Activated T-cell treated with anti-CD3 and anti-CD28 coated beads for 48 hours (primary cell): ENCODE data around the gene SLC39A11.
"Not testable (repeated sequence)": the region's sequence is repeated elsewhere in the genome, so short reads cannot be mapped to it uniquely, and the experiment has no call there.

Experiments used
- DNase-seq: peaks from one replicate; pipeline ENCODE4 v3.0.0-alpha.2; 2020; ENCODE audit warnings: low read depth

The SLC39A11 gene

GRCh38 chr17:73071066-73071999 lies 21.2 kb downstream of the SLC39A11 start:
- DNase-seq, result no peak

GRCh38 chr17:73069841-73070240 lies 22.6 kb downstream of the SLC39A11 start:
- DNase-seq, result no peak

GRCh38 chr17:73069164-73069770 lies 23.2 kb downstream of the SLC39A11 start:
- no peak for DNase-seq

- DNase-seq, result no peak
These were observed 23.9 kb downstream of the SLC39A11 start for GRCh38 chr17:73068322-73069153.

- DNase-seq, result not testable (repeated sequence)
These were observed 24.8 kb downstream of the SLC39A11 start for GRCh38 chr17:73067699-73068098.

GRCh38 chr17:73067075-73067474 lies 25.4 kb downstream of the SLC39A11 start:
- no peak for DNase-seq

- no peak for DNase-seq
These were observed 26.2 kb downstream of the SLC39A11 start for GRCh38 chr17:73066148-73066884.

GRCh38 chr17:73065376-73065775 lies 27.1 kb downstream of the SLC39A11 start:
- no peak for DNase-seq

GRCh38 chr17:73064084-73064938 lies 28.2 kb downstream of the SLC39A11 start:
- DNase-seq, result no peak

- DNase-seq, result no peak
These were observed 29.8 kb downstream of the SLC39A11 start for GRCh38 chr17:73062726-73063125.

GRCh38 chr17:73061161-73061560 lies 31.3 kb downstream of the SLC39A11 start:
- DNase-seq, result no peak

GRCh38 chr17:73060721-73061120 lies 31.8 kb downstream of the SLC39A11 start:
- no peak for DNase-seq

GRCh38 chr17:73059713-73060112 lies 32.8 kb downstream of the SLC39A11 start:
- DNase-seq, result not testable (repeated sequence)

GRCh38 chr17:73058022-73058421 lies 34.5 kb downstream of the SLC39A11 start:
- no peak for DNase-seq

GRCh38 chr17:73057196-73057595 lies 35.3 kb downstream of the SLC39A11 start:
- no peak for DNase-seq

GRCh38 chr17:73052923-73053322 lies 39.6 kb downstream of the SLC39A11 start:
- DNase-seq, result no peak

- no peak for DNase-seq
These were observed 41.7 kb downstream of the SLC39A11 start for GRCh38 chr17:73050797-73051196.

GRCh38 chr17:73048170-73048569 lies 44.3 kb downstream of the SLC39A11 start:
- no peak for DNase-seq

- DNase-seq, result no peak
These were observed 46.8 kb downstream of the SLC39A11 start for GRCh38 chr17:73045724-73046123.

- no peak for DNase-seq
These were observed 48.6 kb downstream of the SLC39A11 start for GRCh38 chr17:73043686-73044581.
